PC-9 (cell line): ENCODE measurements around the gene LIN54. TPM values are rescaled to one million over a fixed set of nuclear protein-coding genes. Genes with fewer than 3 reads are reported as not detected.

Experiments
- BruUV-seq: library from RNA; stranded (reverse); fragments of 400-500 nt; replicated peaks from 2 replicates; lab custom pipeline; 2021; lab: Mats Ljungman, UMichigan
- CTCF ChIA-PET: fragments of 300-600 bp; sonication (Branson Sonifier 250); formaldehyde crosslinking; loops from one replicate; lab custom pipeline; 2022; ENCODE audit warnings: antibody characterized with exemption; lab: Charles Lee
- POLR2A ChIA-PET: fragments of 300-600 bp; sonication (Branson Sonifier 250); formaldehyde crosslinking; loops from one replicate; lab custom pipeline; 2022; ENCODE audit warnings: antibody characterized with exemption; ENCODE audit not compliant: unreplicated experiment; lab: Charles Lee
- DNase-seq, 2 experiments: peaks; one replicate each; pipeline versions ENCODE4 v3.0.0 to v3.0.0-alpha.2; 2015 to 2022; ENCODE audit warnings: mixed read lengths in 1 of 2
- H2AFZ ChIP-seq: fragments of 200-600 bp; sonication (generic); 2 replicates; pipeline ENCODE4 v1.8.1; 2017; ENCODE audit warnings: antibody characterized with exemption
- H3F3A ChIP-seq: fragments of 200-600 bp; sonication (generic); 2 replicates; pipeline ENCODE4 v1.8.1; 2017; ENCODE audit warnings: antibody characterized with exemption, mild to moderate bottlenecking, low read depth; ENCODE audit not compliant: insufficient read depth
- H3K27ac ChIP-seq: fragments of 200-600 bp; sonication (generic); 2 replicates; pipeline ENCODE4 v1.6.1; 2016; ENCODE audit warnings: mixed run types
- H3K27me3 ChIP-seq: fragments of 200-600 bp; sonication (generic); 2 replicates; pipeline ENCODE4 v1.6.1; 2016; ENCODE audit warnings: low read depth, mixed run types; ENCODE audit not compliant: insufficient read depth
- H3K36me3 ChIP-seq: fragments of 200-600 bp; sonication (generic); 2 replicates; pipeline ENCODE4 v1.6.1; 2016; ENCODE audit warnings: low read depth, mixed run types
- H3K4me1 ChIP-seq: fragments of 200-600 bp; sonication (generic); replicated peaks from 2 replicates; pipeline ENCODE4 v1.6.1; 2016; ENCODE audit warnings: mixed run types; ENCODE audit not compliant: insufficient read depth
- H3K4me2 ChIP-seq: fragments of 200-600 bp; sonication (generic); 2 replicates; pipeline ENCODE4 v1.6.1; 2017; ENCODE audit warnings: mixed run types
- H3K4me3 ChIP-seq: fragments of 200-600 bp; sonication (generic); 2 replicates; pipeline ENCODE4 v1.6.1; 2016; ENCODE audit warnings: mixed run types
- H3K79me2 ChIP-seq: fragments of 200-600 bp; sonication (generic); 2 replicates; pipeline ENCODE4 v1.6.1; 2017; ENCODE audit warnings: low read depth, mixed run types
- H3K9me2 ChIP-seq: fragments of 200-600 bp; sonication (generic); 2 replicates; pipeline ENCODE4 v1.8.1; 2017; ENCODE audit warnings: mild to moderate bottlenecking; ENCODE audit not compliant: insufficient read depth
- H3K9me3 ChIP-seq: fragments of 200-600 bp; sonication (generic); 2 replicates; pipeline ENCODE4 v1.8.1; 2016; ENCODE audit warnings: low read depth; ENCODE audit not compliant: insufficient read depth
- H4K20me1 ChIP-seq: fragments of 200-600 bp; sonication (generic); 2 replicates; pipeline ENCODE4 v1.8.1; 2017; ENCODE audit not compliant: insufficient read depth
- EZH2 ChIP-seq: fragments of 200-600 bp; sonication (generic); IDR thresholded peaks from 2 replicates; pipeline ENCODE4 v1.8.0; 2017; ENCODE audit warnings: antibody characterized with exemption, low read depth
- intact Hi-C: fragments of 100-400 bp; cut with micrococcal nuclease; formaldehyde crosslinking; loops from one replicate; pipeline ENCODE4 v1.10.0; 2022; ENCODE audit not compliant: unreplicated experiment
- total RNA-seq: library from RNA; stranded (reverse); gene quantifications from 2 replicates; pipeline ENCODE4 v1.2.3, GENCODE V29; 2021
- TF ChIP-seq, protein P1 (sequence below): fragments of 200-600 bp; sonication (generic); conservative IDR thresholded peaks from 2 replicates; pipeline ENCODE4 v1.6.1; 2017; ENCODE audit warnings: mixed run types, antibody characterized with exemption, mild to moderate bottlenecking, moderate library complexity

The LIN54 gene
- total RNA-seq, 1 experiment from 2014 or later, result 13.1 TPM

DNA sequence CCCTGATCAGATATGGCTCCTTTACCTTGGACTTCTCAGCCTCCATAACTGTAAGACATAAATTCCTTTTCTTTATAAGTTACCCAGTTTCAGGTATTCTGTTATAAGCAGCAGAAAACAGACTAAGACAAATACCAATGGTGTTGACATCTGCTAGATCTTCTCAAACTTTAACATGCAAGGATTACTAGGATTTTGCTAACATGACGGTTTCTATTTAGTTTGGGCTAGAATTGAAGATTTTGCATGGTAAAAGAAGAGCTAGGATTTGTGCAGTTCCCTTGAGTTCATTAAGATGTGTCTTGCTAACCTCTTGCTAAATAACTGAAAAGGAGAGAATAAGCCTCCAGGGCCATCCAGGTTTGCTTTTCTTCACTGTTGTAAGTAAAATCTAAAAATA is 19.1 kb upstream of the LIN54 start:
- intact Hi-C loops, result loop anchor here (10.0 kb wide), 2 partner anchors 425 to 655 kb away; partner anchors contain the start of genes HELQ, HNRNPD and MRPS18C
- no peaks in the 10 kb centered on the region for H3K36me3 ChIP-seq
- no TSS peak for BruUV-seq
- no peak for TF ChIP-seq EZH2
- TF ChIP-seq, protein P1, sequence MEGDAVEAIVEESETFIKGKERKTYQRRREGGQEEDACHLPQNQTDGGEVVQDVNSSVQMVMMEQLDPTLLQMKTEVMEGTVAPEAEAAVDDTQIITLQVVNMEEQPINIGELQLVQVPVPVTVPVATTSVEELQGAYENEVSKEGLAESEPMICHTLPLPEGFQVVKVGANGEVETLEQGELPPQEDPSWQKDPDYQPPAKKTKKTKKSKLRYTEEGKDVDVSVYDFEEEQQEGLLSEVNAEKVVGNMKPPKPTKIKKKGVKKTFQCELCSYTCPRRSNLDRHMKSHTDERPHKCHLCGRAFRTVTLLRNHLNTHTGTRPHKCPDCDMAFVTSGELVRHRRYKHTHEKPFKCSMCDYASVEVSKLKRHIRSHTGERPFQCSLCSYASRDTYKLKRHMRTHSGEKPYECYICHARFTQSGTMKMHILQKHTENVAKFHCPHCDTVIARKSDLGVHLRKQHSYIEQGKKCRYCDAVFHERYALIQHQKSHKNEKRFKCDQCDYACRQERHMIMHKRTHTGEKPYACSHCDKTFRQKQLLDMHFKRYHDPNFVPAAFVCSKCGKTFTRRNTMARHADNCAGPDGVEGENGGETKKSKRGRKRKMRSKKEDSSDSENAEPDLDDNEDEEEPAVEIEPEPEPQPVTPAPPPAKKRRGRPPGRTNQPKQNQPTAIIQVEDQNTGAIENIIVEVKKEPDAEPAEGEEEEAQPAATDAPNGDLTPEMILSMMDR, result no peak
- no peak overlapping the region for H3K27ac ChIP-seq
- H3K4me2 ChIP-seq, result no peak overlapping the region
- H3K27me3 ChIP-seq, result no peaks in the 10 kb centered on the region
- H3K4me3 ChIP-seq, result no peak overlapping the region
- no peaks in the 10 kb centered on the region for H3K4me1 ChIP-seq
- no peak overlapping the region for H2AFZ ChIP-seq
- 0 out of 2 replicates have a peak, but pooled peaks cover 4% of the 10 kb centered on the region for H3K9me3 ChIP-seq
- POLR2A ChIA-PET, result no interaction called here
- no peaks in the 10 kb centered on the region for H4K20me1 ChIP-seq
- DNase-seq, result no peak
- CTCF ChIA-PET, result no interaction called here
- H3K79me2 ChIP-seq, result no peaks in the 10 kb centered on the region
- H3K9me2 ChIP-seq, result no peaks in the 10 kb centered on the region
- H3F3A ChIP-seq, result peaks cover 15% of the 10 kb centered on the region; the same call in 1 of the 2 replicates

DNA sequence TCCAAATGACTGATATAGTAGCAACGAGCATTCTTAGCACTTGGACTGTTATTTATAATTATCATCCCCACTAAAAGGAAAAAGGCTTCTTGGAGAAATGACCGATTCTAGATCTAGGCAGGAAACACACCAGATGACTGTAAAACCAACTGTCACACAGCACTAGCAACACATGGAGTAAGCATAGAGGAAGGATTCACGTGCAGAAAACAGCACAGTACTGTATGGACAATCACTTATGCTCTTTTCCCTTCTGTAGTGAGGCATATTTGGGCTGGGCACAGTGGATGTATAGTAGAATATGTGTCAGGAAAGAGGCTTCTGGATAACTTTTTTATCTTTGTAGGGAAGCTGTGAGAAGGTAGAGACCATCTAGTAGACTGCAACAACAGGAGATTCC is 18.4 kb upstream of the LIN54 start:
- Histone ChIP-seq H3K27ac (no peak overlapping the region), H2AFZ (no peak overlapping the region), H3K4me3 (no peak overlapping the region), H3K79me2 (no peaks in the 10 kb centered on the region), H3F3A (peaks cover 9% of the 10 kb centered on the region; the same call in 1 of the 2 replicates), H3K4me1 (no peaks in the 10 kb centered on the region), H3K27me3 (no peaks in the 10 kb centered on the region), H3K4me2 (no peak overlapping the region), H4K20me1 (no peaks in the 10 kb centered on the region), H3K9me2 (no peaks in the 10 kb centered on the region), H3K36me3 (no peaks in the 10 kb centered on the region), H3K9me3 (0 out of 2 replicates have a peak, but pooled peaks cover 4% of the 10 kb centered on the region)
- no peak for DNase-seq
- ChIA-PET POLR2A (no interaction called here), CTCF (no interaction called here)
- TF ChIP-seq, protein P1, result no peak
- no peak for TF ChIP-seq EZH2
- intact Hi-C loops, result no loop called here
- BruUV-seq, result no TSS peak

DNA sequence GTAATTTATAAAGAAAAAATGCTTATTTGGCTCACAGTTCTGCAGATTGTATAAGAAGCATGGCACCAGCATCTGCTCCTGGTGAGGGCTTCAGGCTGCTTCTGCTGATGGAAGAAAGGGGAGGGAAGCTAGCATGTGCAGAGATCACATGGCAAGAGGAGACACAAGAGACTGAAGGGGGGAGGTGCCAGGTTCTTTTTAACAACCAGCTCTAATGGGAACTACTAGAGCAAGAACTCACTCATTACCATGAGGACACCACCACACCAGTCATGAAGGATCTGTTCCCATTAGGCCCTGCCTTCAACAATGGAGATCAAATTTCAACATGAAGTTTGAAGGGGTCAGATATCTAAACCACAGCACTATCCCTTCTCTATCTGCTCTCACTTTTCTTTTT is 14.9 kb upstream of the LIN54 start:
- no peaks in the 10 kb centered on the region for H3K27me3 ChIP-seq
- no peak overlapping the region for H3K4me3 ChIP-seq
- no peak overlapping the region for H3K4me2 ChIP-seq
- no peaks in the 10 kb centered on the region for H3K36me3 ChIP-seq
- H3K79me2 ChIP-seq, result no peaks in the 10 kb centered on the region
- POLR2A ChIA-PET, result no interaction called here
- H3K9me2 ChIP-seq, result no peaks in the 10 kb centered on the region
- H3F3A ChIP-seq, result no peaks in the 10 kb centered on the region
- TF ChIP-seq, protein P1, result no peak
- TF ChIP-seq EZH2, result no peak
- intact Hi-C loops, result no loop called here
- no peaks in the 10 kb centered on the region for H4K20me1 ChIP-seq
- H3K27ac ChIP-seq, result no peak overlapping the region
- H3K4me1 ChIP-seq, result no peaks in the 10 kb centered on the region
- no TSS peak for BruUV-seq
- CTCF ChIA-PET, result no interaction called here
- no peak for DNase-seq
- no peak overlapping the region for H2AFZ ChIP-seq
- peaks cover 8% of the 10 kb centered on the region; the same call in 1 of the 2 replicates for H3K9me3 ChIP-seq
